Fibroblast of skin of abdomen (primary cell): ENCODE data around the gene FSTL4.

Experiments used
- DNase-seq: peaks from one replicate; pipeline ENCODE4 v3.0.0-alpha.2; 2013

Gene FSTL4

DNA sequence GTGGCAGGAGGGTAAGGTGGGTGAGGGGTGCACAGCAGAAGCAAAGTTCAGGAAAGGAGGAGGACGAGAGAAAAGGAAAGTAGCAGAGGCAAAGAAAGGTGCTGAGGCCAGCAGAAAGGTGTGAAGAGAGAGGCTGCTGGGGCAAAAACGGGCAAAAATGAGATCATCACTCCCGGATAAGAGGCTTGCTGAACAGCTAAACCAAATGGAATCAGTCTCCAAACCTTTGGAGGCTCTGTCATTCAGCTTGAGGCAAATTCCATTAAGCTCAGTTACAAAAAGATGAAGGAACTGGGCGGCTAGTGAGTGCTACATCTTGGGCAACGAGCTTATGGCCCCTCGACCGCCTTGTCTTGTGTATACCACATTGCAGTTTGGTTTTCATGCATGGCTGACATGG is 136.4 kb downstream of the FSTL4 start:
- DNase-seq: no peak

DNA sequence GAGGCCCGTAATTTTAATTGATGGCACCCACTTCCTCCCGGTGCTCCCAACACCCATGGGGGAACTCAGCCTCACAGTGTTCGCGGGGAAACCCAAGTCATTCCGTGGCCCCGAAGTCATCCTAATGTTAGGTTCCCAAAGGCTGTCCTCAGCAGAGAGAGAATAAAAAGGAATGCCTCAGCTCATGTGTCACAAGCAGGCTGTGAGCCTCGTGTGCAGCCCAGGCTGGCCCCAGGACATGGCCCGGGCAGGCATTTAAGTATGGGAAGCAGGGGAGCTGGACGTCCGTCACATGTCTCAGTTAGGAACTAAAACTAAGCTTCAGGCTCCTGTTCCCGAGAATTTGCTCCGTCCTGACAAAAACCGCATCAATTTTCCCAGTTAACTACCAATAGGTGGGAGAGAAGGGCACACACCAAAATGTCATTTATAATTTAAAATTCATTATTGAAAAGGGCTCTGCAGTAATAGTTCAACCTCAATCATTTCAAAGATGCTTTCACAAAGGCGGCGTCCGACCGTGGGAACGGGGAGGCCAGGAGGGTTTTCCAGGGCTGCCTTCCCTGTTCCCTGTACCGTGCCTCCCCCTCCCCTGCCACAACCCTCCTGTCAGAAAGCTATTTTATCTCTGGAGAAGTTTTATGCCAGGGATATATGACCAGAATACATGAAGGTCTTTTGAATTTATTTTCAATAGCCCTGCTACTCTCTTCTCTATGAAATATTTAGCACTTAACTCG is 137.3 kb downstream of the FSTL4 start:
- DNase-seq: no peak

GRCh38 chr5:133473291-133473690 is 139.1 kb downstream of the FSTL4 start:
- no peak for DNase-seq

DNA sequence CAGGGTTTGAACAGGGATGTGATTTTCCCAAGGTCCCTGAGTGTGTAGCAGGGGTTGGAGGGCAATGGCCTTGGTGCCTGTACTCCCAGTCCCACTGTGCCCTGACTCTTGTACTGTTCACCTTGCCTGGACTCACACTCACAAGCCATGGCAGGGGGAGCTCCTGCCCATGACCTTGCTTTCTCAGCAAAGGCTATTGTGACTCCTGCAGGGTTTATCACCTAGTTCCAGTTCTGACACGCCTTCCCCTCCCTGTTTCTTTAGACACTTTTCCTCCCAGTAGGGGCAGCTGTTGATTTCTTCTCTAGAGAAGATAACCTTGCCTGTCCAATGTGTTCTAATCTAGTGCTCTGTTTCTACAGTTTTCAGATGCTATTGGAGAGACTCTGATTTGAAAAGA is 139.5 kb downstream of the FSTL4 start:
- no peak for DNase-seq

DNA sequence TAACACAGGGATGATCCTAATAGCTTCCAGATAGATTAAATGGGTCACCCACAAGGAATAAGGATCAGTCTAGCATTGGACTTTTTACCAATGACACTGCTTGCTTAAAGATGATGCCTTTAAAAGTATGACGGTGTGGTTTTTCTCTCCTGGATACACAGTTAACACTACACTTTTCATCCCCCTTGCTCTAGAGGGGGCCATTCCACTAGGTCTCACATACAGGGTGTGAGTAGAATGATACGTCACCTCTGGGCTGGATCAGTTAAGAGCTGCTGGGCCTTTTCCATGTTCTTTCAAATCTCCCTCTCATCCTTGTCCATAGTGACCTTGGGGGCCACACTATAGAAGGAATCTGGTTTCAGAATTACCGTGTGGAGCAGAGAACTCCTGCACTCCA is 140.6 kb downstream of the FSTL4 start:
- DNase-seq: no peak

- no peak for DNase-seq
These were observed 141.5 kb downstream of the FSTL4 start for GRCh38 chr5:133470841-133471240.

- DNase-seq: no peak
These were observed 142.5 kb downstream of the FSTL4 start for GRCh38 chr5:133469846-133470245.

- no peak for DNase-seq
These were observed 143.1 kb downstream of the FSTL4 start for GRCh38 chr5:133469252-133469651.

DNA sequence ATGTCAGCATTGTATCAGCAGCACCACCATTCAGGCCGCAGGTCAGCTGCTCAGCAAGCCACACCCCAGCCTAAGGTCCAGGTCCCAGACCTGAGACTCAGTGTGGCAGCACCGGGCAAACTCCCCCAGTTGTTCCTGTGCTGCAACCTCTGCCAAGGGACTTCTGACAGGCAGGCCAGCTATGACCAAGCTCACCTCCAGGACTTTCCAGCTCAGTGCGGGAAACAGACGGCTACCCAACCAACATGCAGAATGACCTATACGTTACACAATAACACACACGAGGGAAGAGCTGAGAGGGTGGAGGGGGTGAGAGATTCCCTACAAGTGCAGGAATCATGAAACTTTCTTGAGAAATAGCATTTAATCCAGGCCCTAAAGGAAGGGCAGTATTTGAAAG is 143.7 kb downstream of the FSTL4 start:
- no peak for DNase-seq

GRCh38 chr5:133467826-133468463 is 144.4 kb downstream of the FSTL4 start:
- DNase-seq: no peak

GRCh38 chr5:133467335-133467779 is 145.0 kb downstream of the FSTL4 start:
- no peak for DNase-seq

DNA sequence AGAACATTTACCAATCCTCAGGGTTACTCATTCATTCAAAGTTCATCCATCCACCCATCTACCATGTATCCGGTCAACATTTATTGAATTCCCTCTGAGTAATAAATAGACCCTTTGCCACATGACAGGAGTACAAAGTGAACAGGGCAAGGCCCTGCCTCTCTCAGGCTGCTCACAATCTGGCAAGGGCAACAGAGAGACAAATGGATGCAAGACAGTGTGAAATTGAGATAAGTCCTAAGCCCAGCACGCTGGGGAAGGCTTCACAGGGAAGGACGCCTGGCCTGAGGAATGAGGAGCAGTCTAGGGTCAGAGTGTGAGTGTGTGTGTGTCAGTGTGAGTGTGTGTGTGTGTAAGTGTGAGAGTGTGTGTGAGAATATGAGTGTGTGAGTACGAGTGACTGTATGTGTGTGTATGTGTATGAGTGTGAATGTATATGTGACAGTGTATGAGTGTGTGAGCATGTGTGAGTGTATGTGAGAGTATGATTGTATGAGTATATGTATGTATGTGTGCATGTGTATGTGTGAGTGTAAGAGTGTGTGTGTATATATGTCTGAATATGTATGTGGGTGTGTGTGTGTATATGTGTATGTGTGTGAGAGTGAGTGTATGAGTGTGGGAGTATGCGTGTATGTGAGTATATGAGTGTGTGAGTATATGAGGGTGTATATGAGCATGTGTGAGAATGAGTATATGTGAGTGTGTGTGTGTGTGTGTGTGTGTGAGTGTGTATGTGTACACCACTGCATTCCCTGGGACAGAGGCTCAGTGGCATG is 145.6 kb downstream of the FSTL4 start:
- no peak for DNase-seq

GRCh38 chr5:133464013-133464412 is 148.3 kb downstream of the FSTL4 start:
- no peak for DNase-seq

DNA sequence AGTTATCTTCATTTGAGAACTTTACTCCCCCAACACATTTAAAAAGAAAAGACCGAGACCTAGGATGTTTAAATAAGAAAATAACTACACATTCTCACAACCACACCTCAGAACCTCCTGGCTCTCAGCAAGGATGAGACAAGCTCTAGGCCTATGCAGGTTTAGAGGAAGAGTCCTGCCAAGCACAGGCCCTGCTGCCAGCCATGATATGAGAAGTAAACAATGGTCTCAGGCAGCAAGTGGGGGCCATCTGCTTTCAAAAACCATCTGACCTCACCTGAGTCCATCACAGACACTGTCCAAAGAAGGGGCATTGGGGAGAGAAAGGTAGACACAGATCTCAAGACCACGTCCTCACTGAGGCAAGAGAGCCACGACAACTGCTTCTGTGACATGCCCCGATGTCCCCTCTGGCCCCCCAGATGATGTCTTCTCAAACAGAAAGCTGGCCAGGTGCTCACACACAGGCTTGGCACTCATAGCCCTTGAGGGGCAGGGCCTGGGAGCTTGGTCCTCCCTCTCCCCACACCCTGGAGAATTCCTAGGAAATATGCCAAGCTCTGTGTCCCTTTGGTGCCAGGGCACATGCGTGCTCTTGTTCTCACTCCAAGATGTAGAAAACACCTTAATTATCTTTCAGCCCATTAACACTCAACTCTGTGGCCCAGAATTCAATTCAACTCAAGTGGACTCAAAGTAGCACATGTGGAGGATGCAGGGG is 150.4 kb downstream of the FSTL4 start:
- DNase-seq: no peak

DNA sequence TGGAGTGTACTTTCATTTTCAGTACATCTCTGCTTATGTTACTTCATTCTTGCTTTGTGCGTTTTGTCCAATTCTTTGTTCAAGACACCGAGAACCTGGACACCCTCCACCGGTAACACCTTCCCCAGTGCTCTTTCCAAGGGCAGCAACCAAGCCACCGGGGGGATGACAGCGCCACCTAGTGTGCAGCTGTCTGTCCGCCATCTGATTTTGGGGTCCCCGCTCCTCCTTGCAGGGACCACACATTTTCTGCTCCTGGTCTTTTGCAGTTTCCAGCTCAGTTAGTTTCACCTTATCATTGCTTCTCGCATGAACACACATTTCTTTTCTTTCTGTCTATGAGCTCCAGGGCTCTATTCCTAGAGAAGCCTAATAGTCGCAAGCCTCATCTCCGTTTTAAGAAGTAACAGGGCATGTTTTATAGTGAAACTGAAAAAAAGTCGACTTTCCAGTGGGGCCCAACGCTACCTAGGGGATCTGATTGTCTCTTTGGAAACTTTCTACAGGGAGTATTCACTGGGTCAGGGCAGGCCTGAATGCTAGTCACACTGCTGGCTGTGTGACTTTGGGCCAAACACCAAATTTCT is 152.1 kb downstream of the FSTL4 start:
- DNase-seq: no peak

GRCh38 chr5:133459474-133460160 is 152.7 kb downstream of the FSTL4 start:
- DNase-seq: no peak

DNA sequence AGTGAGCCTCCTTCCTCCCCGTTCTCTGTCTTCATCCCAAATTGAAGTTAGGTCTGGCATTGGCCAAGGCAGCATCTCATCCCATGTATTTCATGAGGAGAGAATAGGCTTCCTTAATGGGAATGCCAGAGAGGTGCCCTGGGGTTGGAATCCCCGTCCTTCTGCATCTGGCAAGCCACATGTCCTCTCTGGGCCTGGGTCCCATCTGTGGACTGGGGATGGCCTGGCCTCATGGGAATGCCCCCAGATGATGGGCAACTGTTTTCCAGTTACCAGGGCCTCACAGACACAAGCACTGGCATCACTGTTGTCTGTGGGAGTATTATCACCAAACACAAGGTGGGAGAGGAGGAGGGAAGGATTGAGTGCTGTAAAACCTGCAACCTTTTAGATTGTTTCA is 153.9 kb downstream of the FSTL4 start:
- DNase-seq: no peak

DNA sequence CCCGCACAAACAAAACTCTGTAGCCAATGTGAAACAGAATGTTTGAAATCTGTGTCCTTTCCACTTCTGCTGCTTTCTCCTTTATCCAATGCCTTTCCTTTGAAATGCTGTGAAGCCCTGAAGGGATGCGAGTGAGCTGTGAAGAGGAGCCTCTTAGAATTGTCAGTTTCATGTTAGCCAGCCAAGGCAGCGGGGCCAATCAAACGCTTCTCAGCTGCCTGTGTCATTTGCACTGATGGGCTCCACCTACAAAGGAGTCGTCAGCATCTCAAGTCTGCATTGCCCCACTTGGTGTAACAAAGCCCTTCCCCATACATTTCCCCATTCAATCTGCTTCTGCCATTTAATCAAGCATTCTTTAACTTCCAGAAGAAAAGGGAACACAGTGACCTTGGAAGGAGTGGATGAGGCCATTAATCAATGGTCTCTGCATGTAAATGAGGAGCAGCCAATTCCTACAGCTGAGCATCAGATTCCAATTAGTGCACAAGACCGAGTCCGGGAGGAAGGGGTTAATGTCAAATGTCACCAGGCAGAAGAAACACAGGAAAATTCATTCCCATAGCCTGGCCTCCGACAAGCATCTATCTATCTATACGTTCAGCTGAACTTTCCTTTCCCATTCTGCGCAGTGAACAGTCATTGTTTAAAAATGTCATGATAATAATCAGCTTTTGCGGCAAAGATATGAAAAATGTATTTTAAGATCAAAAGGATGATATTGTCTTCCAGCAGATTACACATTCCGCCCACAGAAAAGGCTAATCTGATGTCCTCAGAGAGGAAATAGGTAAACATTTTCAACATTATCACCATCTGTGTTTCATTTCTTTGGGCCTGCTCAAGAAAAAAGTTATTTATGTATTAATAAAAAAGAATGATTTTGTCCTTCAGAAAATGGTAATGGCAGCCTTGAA is 154.6 kb downstream of the FSTL4 start:
- peak; percentile 2 for DNase-seq

DNA sequence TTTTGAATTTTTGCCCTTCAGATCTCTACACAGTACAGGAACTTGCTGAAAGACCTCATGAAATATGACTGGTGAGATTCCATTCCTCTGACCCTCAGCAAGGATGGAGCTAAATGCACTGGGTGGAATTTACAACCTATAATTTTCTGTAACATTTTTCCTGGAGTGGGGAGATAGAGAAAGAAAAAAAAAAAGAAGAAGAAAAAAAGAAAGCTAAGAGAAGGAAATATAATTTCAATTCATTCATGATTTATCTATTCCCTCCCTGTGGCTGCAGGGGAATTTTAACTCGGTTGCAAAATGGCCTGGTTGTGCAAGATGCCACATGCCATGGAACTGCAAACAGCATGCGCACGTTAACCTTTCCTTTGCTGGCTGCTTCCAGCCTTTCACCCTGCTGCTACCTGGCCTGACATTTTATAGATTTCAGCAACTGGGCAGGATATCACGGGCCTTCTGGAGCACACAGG is 155.4 kb downstream of the FSTL4 start:
- peak; percentile 38 for DNase-seq

DNA sequence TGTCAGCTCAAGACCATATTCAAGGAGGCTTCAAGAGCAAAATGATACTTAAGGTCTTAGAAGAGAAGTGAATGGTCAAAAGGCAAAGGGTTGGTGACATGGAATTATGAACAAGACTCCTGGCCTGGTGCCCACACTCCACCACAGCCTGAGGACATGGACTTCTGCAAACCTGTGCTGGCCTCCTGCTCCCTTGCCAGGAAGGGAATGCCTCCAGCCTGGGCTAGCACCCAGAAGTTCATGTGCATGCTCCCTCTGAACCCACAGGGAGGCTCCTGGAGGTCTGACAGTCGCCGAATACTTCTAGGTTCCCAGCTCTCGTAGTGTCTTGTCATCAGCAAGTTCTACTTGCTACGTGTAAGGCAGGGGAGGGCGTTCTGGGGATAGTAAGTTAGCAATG is 156.7 kb downstream of the FSTL4 start:
- DNase-seq: no peak

DNA sequence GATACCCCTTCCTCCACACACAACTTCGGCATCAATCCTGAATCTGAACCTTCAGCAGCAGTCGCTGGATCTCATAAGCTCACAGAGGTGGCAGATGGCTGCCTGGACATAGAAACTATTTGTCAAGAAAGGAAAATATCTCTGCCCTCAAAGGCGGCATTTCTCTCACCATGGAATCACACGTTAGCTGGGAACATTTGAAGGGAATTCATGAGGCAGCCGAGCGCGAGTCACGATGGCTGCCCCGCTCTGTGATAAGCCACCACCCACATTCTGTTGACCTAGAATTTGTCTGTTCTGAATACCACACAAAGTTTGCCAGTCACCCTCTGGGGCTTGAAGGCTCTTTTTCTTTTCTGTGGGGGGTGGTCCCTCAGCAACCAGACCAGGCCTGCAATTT is 157.9 kb downstream of the FSTL4 start:
- DNase-seq: no peak
